Measurements from ENCODE around the gene CHCHD2. TPM values are rescaled to one million over a fixed set of nuclear protein-coding genes. Genes with fewer than 3 reads are reported as not detected.

The CHCHD2 gene
- total RNA-seq, 1 experiment from 2014 or later, result 218 TPM

DNA sequence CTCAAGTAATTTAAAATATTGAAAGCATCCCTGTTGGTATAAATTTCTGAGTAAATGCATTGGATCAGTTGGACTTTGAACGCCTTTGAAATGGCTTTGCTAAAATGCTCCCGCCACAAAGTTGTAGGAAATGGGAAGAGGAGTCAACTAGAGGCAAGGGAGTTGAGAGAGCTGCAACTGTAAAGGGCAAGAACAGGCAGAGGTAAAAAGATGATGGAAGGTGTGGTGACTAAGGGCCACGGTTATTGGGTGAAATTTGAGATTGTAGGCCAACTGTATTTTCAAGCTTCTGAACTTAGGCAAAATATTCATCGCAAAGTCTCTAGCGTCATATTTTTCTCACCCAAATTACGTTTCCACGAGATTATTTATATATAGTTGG, 42.8 kb downstream of the CHCHD2 start:
- H4K20me1 ChIP-seq (ENCODE audit: control insufficient read depth, insufficient read depth, insufficient read length), result no peaks in the 10 kb centered on the region
- no peak overlapping the region for H2BK20ac ChIP-seq (ENCODE audit: low read depth, low read length, poor library complexity, severe bottlenecking)
- H3K27ac ChIP-seq (ENCODE audit: insufficient read length, low read depth, low read length), result no peak overlapping the region
- Mint-ChIP-seq H3K4me3 (peak overlapping the region; percentile 88 to 91; a peak in 4 of 5 replicates), H3K27me3 (ENCODE audit: low read depth) (no peaks in the 10 kb centered on the region), H3K27ac (peak overlapping the region; percentile 44 to 97 (median 57); a peak in 4 of 7 replicates), H3K36me3 (ENCODE audit: insufficient read depth in 1 of 3, low read depth in 3 of 3) (peaks cover 37 to 62% (median 54%) of the 10 kb centered on the region in 3 experiments), H3K4me1 (peaks cover 7 to 13% of the 10 kb centered on the region in 2 experiments), H3K9me3 (peaks cover 0 to 2% of the 10 kb centered on the region in 2 experiments; a peak in 1 of 5 replicates)
- no peak overlapping the region for H2BK120ac ChIP-seq (ENCODE audit: low read depth, low read length, poor library complexity, severe bottlenecking)
- no peak overlapping the region for H2BK12ac ChIP-seq (ENCODE audit: insufficient read length, low read depth, low read length)
- H3K4me1 ChIP-seq (ENCODE audit: insufficient read depth, low read length), result no peaks in the 10 kb centered on the region
- no peak overlapping the region for H2BK5ac ChIP-seq (ENCODE audit: insufficient read length, low read length)
- no peak overlapping the region for H3K9ac ChIP-seq (ENCODE audit: extremely low read depth, insufficient read length, low read length)
- peaks cover 2% of the 10 kb centered on the region for H3K79me1 ChIP-seq (ENCODE audit: insufficient read depth, low read depth, low read length, poor library complexity, severe bottlenecking)
- H2AK5ac ChIP-seq (ENCODE audit: insufficient read length, low read length), result no peak overlapping the region
- H4K91ac ChIP-seq (ENCODE audit: insufficient read length, low read depth, low read length), result no peak overlapping the region
- no peak overlapping the region for H3K18ac ChIP-seq (ENCODE audit: insufficient read length, low read depth, low read length)
- no peak overlapping the region for H4K5ac ChIP-seq (ENCODE audit: insufficient read length, low read depth, low read length)
- H3K9me3 ChIP-seq (ENCODE audit: control insufficient read depth, low read depth, low read length), result no peaks in the 10 kb centered on the region
- H3K23ac ChIP-seq (ENCODE audit: insufficient read length, low read depth, low read length), result no peak overlapping the region
- no CpG with 5 or more reads among the region's 7 CpGs for whole genome bisulfite sequencing (ENCODE audit: extremely low coverage, insufficient read length, low lambda C conversion rate)
- no peak for TF ChIP-seq CTCF (conservative IDR thresholded peaks at IDR 0.05)
- H2AFZ ChIP-seq (ENCODE audit: low read length), result no peak overlapping the region
- no peak overlapping the region for H3K4me2 ChIP-seq (ENCODE audit: insufficient read depth, insufficient read length, low read length)
- no peaks in the 10 kb centered on the region; the same call in 1 of the 2 replicates for H3K79me2 ChIP-seq (ENCODE audit: insufficient read depth, low read length)
- H3K23me2 ChIP-seq (ENCODE audit: insufficient read length, low read depth, low read length, poor library complexity, severe bottlenecking), result no peaks in the 10 kb centered on the region
- no peak overlapping the region for H4K8ac ChIP-seq (replicated peaks; ENCODE audit: insufficient read length, low read depth, low read length)
- no peak overlapping the region for H2BK15ac ChIP-seq (ENCODE audit: low read depth, low read length)
- H3K14ac ChIP-seq (ENCODE audit: insufficient read depth, low read length), result no peak overlapping the region
- DNase-seq, result no peak
- no peak overlapping the region for H3K4ac ChIP-seq (ENCODE audit: low read depth, low read length)
- H3T11ph ChIP-seq (ENCODE audit: low read length), result no peak overlapping the region
- H3K27me3 ChIP-seq (ENCODE audit: insufficient read depth, low read length), result no peaks in the 10 kb centered on the region
- H3K56ac ChIP-seq (ENCODE audit: insufficient read length, low read depth, low read length), result no peak overlapping the region

Data from H9 (cell line).